Transverse colon (tissue), 3 donors: ENCODE measurements around the gene ZNF827.

Experiments used
- CTCF ChIP-seq, 5 experiments: fragments of 200-600 bp in 3 of 5; fragments of 450-650 bp in 2 of 5; sonication (generic) in 3 of 5; IDR thresholded peaks; 1 replicate in 2 of 5; 2 replicates in 3 of 5; pipeline ENCODE4 v1.5.1; 2016 to 2017; ENCODE audit warnings: antibody characterized with exemption in 5 of 5, inconsistent platforms in 3 of 5, mild to moderate bottlenecking in 2 of 5, moderate library complexity in 1 of 5
- EP300 ChIP-seq: sonication (generic); formaldehyde crosslinking; IDR thresholded peaks from one replicate; pipeline ENCODE4 v1.6.1; 2017; ENCODE audit warnings: antibody characterized with exemption, low read depth

DNA sequence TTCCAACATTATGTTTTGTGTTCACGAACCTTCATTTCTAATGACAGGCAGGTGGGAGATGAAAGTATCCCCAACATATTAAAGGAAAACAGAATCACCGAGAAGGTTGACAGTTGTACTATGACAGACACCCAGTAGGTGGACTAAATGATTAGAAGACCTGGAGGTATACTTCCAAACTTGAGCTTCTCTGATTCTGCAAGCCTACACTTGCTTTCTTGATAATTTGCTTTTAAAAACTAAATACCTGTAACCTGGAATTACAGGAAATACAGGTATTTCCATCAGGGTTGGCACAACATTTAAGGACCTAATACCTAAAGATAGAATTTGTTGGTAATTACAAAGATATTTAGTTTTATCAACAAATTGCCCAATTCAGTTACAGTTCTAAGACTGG lies 215.3 kb downstream of the ZNF827 start:
- TF ChIP-seq CTCF (IDR thresholded peaks at IDR 0.05), result no peak
- TF ChIP-seq EP300, result no peak
